ENCODE results near the gene GP9. TPM values are rescaled to one million over a fixed set of nuclear protein-coding genes. Genes with fewer than 3 reads are reported as not detected.

GP9 gene
- total RNA-seq, 1 donor from 2014 or later = not detected

DNA sequence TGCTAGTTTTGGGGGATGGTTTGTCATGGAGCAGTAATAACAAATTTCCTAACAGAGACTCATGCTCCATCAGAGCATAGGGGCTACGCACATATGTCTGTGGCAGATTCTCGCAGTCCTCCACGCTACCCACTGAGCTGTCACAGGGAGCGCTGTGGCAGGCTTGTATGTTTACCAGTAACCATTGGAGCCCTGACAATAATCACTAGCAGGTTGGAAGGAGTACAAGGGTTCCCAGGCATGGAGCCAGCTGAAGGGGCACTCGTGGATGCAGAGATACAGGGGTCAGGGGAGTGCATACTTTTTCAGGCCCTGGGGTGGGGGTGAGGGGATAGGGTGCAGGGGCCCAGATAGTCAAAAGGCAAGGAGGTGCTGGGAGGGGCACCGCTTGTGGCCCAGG, 7.9 kb upstream of the GP9 start:
- Mint-ChIP-seq H3K27ac (no peak overlapping the region), H3K36me3 (ENCODE audit: insufficient read depth) (peaks cover 5% of the 10 kb centered on the region), H3K9me3 (ENCODE audit: low read depth) (peaks cover 10% of the 10 kb centered on the region), H3K4me1 (ENCODE audit: low read depth) (peaks cover 50% of the 10 kb centered on the region), H3K27me3 (peaks cover 4% of the 10 kb centered on the region), H3K4me3 (ENCODE audit: low read depth) (no peak overlapping the region)
- no peak for DNase-seq (ENCODE audit: low spot score, unreplicated experiment)
- TF ChIP-seq, protein P1, sequence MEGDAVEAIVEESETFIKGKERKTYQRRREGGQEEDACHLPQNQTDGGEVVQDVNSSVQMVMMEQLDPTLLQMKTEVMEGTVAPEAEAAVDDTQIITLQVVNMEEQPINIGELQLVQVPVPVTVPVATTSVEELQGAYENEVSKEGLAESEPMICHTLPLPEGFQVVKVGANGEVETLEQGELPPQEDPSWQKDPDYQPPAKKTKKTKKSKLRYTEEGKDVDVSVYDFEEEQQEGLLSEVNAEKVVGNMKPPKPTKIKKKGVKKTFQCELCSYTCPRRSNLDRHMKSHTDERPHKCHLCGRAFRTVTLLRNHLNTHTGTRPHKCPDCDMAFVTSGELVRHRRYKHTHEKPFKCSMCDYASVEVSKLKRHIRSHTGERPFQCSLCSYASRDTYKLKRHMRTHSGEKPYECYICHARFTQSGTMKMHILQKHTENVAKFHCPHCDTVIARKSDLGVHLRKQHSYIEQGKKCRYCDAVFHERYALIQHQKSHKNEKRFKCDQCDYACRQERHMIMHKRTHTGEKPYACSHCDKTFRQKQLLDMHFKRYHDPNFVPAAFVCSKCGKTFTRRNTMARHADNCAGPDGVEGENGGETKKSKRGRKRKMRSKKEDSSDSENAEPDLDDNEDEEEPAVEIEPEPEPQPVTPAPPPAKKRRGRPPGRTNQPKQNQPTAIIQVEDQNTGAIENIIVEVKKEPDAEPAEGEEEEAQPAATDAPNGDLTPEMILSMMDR (IDR thresholded peaks at IDR 0.05; ENCODE audit: unreplicated experiment) = no peak

DNA sequence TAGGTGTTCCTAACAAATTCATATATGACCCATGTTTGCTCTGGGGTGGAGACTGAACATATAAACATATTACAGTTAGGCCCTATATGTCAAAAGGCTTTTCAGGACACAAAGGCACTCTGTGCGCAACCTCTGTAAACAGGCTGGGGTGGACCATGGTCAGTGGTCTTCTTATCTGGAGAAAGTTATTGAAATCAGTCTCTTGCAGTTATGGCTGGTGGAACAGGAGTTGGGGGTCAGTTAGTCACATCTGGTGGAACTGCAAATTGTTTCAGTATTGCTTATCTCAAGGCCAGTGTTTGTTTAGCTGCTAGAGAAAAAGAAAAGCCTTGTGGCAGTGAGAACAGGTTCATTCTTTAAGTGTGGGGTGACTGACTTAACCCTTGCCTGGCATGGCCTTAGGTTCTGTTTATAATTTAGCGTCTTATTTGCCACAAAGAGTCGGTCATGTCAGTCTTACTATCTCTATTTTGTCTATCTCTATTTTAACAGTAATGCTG, 5.9 kb upstream of the GP9 start:
- Mint-ChIP-seq H3K9me3 (ENCODE audit: low read depth) (no peaks in the 10 kb centered on the region), H3K4me1 (ENCODE audit: low read depth) (peaks cover 57% of the 10 kb centered on the region), H3K27me3 (no peaks in the 10 kb centered on the region), H3K27ac (peak overlapping the region; percentile 94), H3K4me3 (ENCODE audit: low read depth) (peak overlapping the region; percentile 12), H3K36me3 (ENCODE audit: insufficient read depth) (no peaks in the 10 kb centered on the region)
- DNase-seq (ENCODE audit: low spot score, unreplicated experiment) = no peak
- TF ChIP-seq, protein P1 (IDR thresholded peaks at IDR 0.05; ENCODE audit: unreplicated experiment) = no peak

DNA sequence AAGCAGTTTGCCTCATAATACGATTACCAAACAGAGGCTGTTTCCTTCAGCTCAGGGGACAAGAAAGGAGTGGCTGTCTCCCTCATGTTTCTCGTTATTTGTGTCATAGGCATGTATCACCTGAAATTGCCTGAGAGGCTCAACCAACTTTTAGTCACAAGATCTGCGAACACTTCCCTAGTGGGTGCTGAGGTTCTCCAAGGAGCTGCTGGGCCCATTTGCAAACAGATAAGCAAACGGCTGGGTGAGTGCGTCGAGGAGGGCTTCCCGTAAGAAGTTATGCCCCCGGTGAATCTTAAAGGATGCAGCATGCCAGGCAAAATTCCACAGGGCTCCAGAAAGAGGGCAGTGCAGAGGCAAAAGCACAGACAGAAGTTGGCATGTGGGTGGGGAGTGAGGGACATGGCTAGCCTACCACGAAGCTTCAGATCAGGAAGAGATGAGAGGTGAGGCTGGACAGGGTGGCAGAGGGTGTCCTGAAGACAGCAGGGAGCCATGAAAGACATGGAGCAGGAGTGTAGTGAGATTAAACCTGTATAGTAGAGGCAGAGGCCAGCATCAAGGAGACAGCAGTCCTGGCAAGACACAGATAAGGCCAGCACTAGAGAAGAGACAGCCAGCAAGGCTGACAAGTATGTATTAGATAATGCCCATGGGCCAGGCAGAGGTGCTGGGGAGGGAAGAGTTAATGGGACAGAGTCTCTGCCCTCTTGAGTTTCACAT, 4.0 kb upstream of the GP9 start:
- H3K27ac Mint-ChIP-seq = no peak overlapping the region
- no peaks in the 10 kb centered on the region for H3K36me3 Mint-ChIP-seq (ENCODE audit: insufficient read depth)
- peaks cover 56% of the 10 kb centered on the region for H3K4me1 Mint-ChIP-seq (ENCODE audit: low read depth)
- no peaks in the 10 kb centered on the region for H3K9me3 Mint-ChIP-seq (ENCODE audit: low read depth)
- TF ChIP-seq, protein P1 (IDR thresholded peaks at IDR 0.05; ENCODE audit: unreplicated experiment) = no peak
- DNase-seq (ENCODE audit: low spot score, unreplicated experiment) = no peak
- no peaks in the 10 kb centered on the region for H3K27me3 Mint-ChIP-seq
- no peak overlapping the region for H3K4me3 Mint-ChIP-seq (ENCODE audit: low read depth)

DNA sequence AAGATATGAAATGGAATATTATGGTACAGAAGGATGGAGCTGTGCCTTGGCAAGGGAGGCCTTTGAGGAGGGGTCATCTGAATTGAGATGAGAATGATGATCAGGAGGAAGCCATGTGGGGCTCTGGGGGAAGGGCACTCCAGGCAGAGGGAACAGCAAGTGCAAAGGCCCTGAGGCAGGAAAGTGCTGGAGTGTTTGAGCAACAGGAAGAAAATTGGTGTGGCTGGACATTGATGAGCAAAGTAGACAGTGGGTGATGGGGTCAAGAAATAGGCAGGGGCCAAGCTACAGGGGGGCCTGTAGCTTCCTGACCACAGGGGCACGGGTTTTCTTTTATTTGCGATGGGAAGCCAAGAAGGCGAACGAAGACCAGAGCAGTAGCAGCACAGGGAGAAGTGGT, 3.3 kb upstream of the GP9 start:
- Mint-ChIP-seq H3K36me3 (ENCODE audit: insufficient read depth) (no peaks in the 10 kb centered on the region), H3K27me3 (no peaks in the 10 kb centered on the region), H3K27ac (no peak overlapping the region), H3K4me1 (ENCODE audit: low read depth) (peaks cover 49% of the 10 kb centered on the region), H3K9me3 (ENCODE audit: low read depth) (no peaks in the 10 kb centered on the region), H3K4me3 (ENCODE audit: low read depth) (no peak overlapping the region)
- DNase-seq (ENCODE audit: low spot score, unreplicated experiment) = no peak
- TF ChIP-seq, protein P1 (IDR thresholded peaks at IDR 0.05; ENCODE audit: unreplicated experiment) = no peak

DNA sequence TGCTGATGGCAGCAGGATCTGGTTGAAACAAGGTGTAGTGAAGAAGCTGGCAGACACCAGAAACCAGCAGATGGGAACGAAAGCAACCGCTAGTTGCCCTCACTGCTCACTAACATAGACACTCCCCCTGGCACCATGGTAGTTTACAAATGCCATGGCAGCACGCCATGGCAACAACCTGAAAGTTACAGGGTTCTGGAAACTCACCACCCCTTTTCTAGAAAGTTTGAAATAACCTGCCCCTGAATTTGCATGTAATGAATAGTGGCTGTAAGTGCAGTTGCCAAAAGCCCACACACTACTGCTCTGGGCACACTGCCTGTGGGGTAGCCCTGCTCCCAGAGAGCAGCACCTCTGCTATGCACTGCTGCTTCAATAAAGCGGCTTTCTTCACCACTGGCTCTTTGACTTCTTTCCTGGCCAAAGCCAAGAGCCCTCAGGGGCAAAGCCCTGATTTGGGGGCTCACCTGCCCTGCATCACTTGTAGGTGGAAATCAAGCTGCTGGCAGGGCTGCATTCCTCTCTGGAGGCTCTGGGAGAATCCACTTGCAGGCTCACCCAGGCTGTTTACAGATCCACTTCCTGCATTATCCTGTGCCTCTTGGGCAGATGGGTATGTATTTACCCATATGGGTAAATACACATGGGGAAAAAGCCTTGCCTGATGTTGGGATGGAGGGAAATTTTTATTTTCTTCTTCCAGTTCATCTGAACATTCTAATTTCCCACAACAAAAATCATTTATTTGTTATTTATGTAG, 2.0 kb upstream of the GP9 start:
- TF ChIP-seq, protein P1 (IDR thresholded peaks at IDR 0.05; ENCODE audit: unreplicated experiment) = no peak
- Mint-ChIP-seq H3K36me3 (ENCODE audit: insufficient read depth) (no peaks in the 10 kb centered on the region), H3K9me3 (ENCODE audit: low read depth) (no peaks in the 10 kb centered on the region), H3K4me1 (ENCODE audit: low read depth) (peaks cover 42% of the 10 kb centered on the region), H3K27me3 (no peaks in the 10 kb centered on the region), H3K27ac (peak overlapping the region; percentile 24), H3K4me3 (ENCODE audit: low read depth) (no peak overlapping the region)
- DNase-seq (ENCODE audit: low spot score, unreplicated experiment) = no peak

All from progenitor cell of endocrine pancreas (in vitro differentiated cells).